Measurements from ENCODE around the gene KCNH6.

- TF ChIP-seq CTCF (conservative IDR thresholded peaks at IDR 0.05; ENCODE audit: low read depth, low read length) (no peak), EZH2 (IDR thresholded peaks at IDR 0.05; ENCODE audit: borderline replicate concordance, low read depth, low read length, poor library complexity, severe bottlenecking) (no peak)
These were observed 13.8 kb downstream of the KCNH6 start for GRCh38 chr17:63537001-63537400.

Data from A673 (cell line).